GM19023 (cell line): ENCODE data around the gene DGKD.

ENCODE experiments used
- ATAC-seq: cut with Tn5 transposase; IDR thresholded peaks from one replicate; pipeline ENCODE4 v1.9.1; 2021; ENCODE audit warnings: mild to moderate bottlenecking, moderate library complexity; ENCODE audit not compliant: unreplicated experiment

DGKD gene

GRCh38 chr2:233490831-233491230 is 136.5 kb downstream of the DGKD start:
- no peak for ATAC-seq

- no peak for ATAC-seq
Observed at GRCh38 chr2:233491326-233491725, 137.0 kb downstream of the DGKD start.

DNA sequence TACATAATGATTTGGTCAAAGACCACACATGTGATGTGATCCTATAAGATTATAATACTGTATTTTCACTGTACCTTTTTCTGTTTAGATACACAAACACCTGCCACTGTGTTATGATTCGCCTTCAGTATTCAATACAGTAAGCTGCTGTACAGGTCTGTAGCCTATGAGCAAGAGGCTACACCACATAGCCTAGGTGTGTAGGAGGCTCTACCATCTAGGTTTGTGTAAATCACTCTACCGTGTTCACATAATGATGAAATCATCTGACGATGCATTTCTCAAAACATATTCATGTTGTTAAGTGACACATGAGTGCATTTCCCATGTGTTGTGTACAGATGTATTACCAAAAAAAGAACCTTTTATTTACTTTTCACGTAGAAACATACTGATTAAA is 137.8 kb downstream of the DGKD start:
- no peak for ATAC-seq

DNA sequence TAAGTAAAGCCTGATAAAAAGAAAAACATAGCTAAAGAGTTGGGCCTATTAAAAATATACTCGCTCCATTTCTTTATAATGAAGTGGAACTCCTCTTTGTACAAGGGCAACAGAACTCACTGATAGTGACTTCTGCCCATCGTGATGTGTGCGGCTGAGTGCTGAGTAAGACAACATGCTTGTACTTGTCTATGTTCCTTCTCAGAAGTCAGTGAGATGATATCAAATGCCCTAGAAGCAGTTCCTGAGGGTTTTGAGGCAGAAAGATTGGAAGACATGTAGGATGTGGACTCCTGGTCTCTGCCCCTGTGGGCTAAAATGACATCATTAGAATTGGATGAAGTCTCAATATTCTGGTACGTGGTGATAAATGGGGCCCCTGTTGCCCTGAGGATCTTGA is 138.5 kb downstream of the DGKD start:
- no peak for ATAC-seq

DNA sequence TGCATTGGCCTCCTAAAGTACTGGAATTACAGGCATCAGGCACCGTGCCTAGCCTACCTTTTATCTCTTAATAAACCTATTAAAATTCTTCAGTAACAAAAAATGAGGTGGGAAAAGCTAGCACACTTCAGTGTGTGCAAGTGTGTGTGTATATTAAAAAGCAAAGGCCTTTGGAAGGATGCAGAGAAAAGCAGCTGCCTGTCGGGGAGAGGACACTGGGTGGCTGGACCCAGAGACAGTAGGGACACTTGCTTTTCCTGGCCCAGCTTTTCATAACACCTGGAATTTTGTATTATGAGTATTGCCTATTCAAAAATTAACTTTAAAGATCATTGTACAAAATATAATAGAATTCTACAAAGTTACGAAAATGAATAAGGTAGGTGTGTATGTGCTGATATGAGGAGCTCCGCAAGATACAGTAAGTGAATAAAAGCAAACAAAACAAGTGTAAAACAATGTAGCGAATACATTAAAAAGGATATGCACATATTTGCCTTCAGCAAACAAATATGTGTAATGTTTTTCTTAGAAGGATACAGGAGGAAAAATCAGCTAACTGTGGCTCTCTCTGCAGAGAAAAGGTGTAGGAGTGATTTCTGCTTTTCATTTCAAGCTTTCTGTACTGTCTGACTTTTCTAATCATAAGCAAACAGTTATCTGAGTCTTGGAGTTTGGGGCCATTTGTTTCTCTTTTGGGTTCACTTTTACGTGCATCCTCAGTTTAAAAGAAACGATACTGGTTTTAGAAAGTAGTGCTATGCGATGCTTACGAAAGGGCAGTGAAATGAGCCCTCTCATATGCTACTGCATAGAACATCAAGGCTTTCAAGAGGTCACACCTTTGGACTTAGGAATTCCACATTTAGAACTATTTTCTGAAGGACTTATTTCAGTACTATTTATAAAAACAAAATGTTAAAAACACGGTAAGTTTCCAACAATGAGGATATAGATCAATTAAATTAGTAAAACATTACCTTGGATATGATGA is 141.5 kb downstream of the DGKD start:
- ATAC-seq = no peak

DNA sequence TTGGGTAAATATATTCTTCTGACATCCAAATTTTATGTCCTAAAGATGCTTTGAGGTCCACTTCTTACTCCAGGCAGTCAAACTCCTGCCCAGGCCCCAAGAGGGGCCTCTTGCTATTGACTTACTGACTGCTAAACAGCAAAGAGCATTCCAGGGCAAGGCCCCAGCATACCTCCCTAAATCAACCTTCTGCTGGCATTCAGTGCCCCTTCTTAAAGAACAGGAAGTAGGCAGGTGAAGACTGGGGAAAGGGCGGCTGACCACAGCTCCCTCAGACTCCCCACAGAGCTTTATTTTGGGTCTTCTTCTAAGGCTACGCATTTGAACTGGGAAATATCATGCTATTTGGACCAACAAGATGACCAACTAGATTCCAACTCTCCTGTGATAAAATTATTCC is 143.4 kb downstream of the DGKD start:
- no peak for ATAC-seq

DNA sequence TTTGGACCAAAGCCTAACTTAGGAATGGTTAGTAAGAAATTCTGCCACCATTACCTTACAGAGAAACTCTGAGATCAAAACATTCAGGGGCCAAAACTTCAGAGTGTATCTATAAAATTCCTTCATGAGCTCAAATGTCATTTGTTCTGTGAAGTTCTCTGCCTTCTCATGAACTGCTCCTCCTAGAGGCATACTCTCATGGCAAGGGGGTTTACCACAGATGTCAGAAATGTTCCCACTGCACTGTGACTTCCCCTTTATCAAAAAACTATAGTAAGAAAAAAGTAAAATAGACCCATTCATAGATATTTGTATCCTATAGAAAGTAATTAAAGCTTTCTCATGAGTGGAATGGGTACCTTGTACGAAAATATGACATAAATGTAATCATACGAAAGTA is 143.8 kb downstream of the DGKD start:
- no peak for ATAC-seq

GRCh38 chr2:233499928-233500327 is 145.6 kb downstream of the DGKD start:
- no peak for ATAC-seq

GRCh38 chr2:233501198-233502076 is 147.1 kb downstream of the DGKD start:
- no peak for ATAC-seq

GRCh38 chr2:233503481-233503880 is 149.2 kb downstream of the DGKD start:
- ATAC-seq = no peak

DNA sequence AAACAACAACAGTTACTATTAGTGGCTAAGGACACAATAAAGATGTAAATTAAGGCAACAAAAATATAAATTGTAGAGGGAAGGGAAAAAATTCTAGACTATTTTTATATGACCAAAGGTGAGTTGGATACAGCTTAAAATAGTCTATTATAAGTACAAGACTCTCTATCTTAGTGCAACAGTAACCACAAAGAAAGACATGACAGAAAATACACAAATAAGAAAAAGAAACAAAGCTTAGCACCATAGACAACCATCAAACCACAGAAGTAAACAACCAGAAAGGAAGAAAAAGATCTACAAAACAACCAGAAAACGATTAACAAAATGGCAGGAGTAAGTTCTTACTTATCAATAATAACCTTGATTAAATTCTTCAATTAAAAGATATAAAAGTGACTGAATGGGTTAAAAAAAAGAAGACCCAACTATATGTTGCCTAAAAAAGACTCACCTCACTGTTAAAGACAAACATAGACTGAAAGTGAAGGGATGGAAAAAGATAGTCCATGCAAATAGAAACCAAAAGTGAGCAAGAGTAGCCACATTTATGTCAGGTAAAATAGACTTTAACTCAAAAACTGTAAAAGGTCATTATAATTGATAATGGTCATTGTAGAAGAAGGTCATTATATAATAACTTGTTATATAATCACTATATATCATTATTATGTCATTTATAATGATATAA is 149.8 kb downstream of the DGKD start:
- ATAC-seq = no peak

DNA sequence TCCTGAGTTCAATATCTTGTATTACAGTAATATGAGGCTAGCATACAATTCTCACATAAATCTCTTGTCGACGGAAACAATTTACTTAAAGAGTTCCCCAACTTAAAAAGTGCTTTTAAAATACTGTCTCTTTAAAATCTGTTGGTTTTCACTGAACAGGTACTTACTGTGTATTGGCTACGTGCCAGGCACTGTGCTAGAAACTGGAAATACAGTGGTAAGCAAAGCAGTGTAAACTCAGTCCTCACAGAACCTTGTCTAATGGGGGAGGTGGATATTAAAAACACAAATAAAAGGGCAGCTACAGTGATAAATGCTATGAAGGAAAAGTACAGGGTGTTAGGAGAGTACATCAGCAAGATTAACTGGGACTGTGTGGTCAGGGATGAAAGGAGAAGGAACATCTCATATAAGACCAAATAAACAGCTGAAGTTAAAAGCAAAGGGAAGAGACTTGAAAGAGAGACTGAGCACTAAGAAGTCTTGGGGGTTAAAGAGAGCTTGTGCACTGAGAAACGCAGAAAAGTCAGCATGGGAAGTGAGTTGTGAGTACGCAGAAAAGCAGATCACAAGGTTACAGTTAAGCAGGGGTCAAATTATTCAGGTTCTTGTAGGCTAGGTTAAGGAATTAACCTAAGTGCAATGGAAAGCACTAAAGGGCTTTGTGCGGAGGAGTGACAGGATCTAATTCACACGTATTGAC is 159.8 kb downstream of the DGKD start:
- no peak for ATAC-seq

GRCh38 chr2:233519787-233520611 is 165.7 kb downstream of the DGKD start:
- ATAC-seq = peak; percentile 85
